Measurements from ENCODE around the gene CATSPERD.
A peak's percentile ranks its signal among the peaks of the same experiment; 100 is the strongest.

Gene CATSPERD

DNA sequence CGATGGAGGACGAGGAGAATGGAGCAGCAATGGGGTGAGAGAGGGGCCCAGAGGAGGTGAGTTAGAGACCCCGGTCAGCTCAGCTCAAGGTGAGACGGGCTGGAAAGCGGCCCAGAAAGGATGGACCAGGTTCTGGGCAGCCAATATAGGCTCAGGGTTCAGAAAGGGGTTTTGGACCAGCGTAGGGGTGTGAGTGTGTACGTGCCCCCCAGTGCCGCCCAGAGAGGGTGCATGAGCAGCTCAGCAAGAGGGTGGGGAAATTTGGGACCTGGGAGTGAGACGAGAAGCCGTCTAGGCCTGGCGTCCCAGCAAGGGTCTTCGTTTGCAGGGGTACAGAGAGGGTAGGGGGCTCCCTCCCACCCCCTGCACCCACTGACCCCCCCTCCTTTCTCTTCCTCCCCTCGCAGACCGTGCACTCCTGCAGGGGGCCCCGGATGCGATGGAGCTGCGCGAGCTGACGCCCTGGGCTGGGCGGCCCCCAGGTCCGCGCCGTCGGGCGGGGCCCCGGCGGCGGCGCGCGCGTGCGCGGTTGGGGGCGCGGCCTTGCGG, 107.0 kb downstream of the CATSPERD start:
- Histone ChIP-seq H3K4me3 (ENCODE audit: low read depth, low read length) (peak overlapping the region; percentile 37), H3K36me3 (replicated peaks) (no peaks in the 10 kb centered on the region), H3K27ac (no peak overlapping the region), H3K27me3 (replicated peaks) (peaks cover 2% of the 10 kb centered on the region)
- in situ Hi-C loops (cut with HindIII; ENCODE audit: low pct_ligation_motif_present, low sequenced_read_pairs), result no loop called here
- TF ChIP-seq CTCF (IDR thresholded peaks at IDR 0.05; ENCODE audit: low read depth, low read length, missing control alignments), result no peak
- DNase-seq, result no peak

GRCh38 chr19:5827891-5828660, 107.6 kb downstream of the CATSPERD start:
- Histone ChIP-seq H3K36me3 (replicated peaks) (no peaks in the 10 kb centered on the region), H3K4me3 (ENCODE audit: low read depth, low read length) (peak overlapping the region; percentile 61), H3K27me3 (replicated peaks) (peaks cover 2% of the 10 kb centered on the region), H3K27ac (peak overlapping the region; percentile 28)
- in situ Hi-C loops (cut with HindIII; ENCODE audit: low pct_ligation_motif_present, low sequenced_read_pairs), result no loop called here
- TF ChIP-seq CTCF (IDR thresholded peaks at IDR 0.05; ENCODE audit: low read depth, low read length, missing control alignments), result no peak
- peak; percentile 91 for DNase-seq

Measured in brain microvascular endothelial cell (primary cell).